H1 (cell line): ENCODE measurements around the gene MANF. TPM values are rescaled to one million over a fixed set of nuclear protein-coding genes. Genes with fewer than 3 reads are reported as not detected.

Experiments used
- CTCF ChIA-PET: fragments of 300-600 bp; sonication (Branson Sonifier 250); formaldehyde crosslinking; loops from one replicate; lab custom pipeline; 2021; ENCODE audit not compliant: partially characterized antibody; lab: Charles Lee
- POLR2A ChIA-PET: fragments of 300-600 bp; sonication (Branson Sonifier 250); formaldehyde crosslinking; loops from one replicate; lab custom pipeline; 2021; ENCODE audit warnings: inconsistent platforms; ENCODE audit not compliant: partially characterized antibody; lab: Charles Lee
- DNase-seq, 2 experiments: peaks; one replicate each; pipeline versions ENCODE4 v3.0.0 to v3.0.0-alpha.2; 2010 to 2022; ENCODE audit warnings: low spot score in 2 of 2, low read depth in 1 of 2, mixed read lengths in 1 of 2
- FAIRE-seq: peaks from 2 replicates; lab custom pipeline; 2011; peaks lifted over from hg19 to GRCh38; lab: Jason Lieb, UNC
- H2AFZ ChIP-seq: 2 replicates; pipeline ENCODE4 v1.8.1; 2012; ENCODE audit warnings: low read length, inconsistent platforms
- H2AK5ac ChIP-seq: 2 replicates; pipeline ENCODE4 v1.6.1; 2013; ENCODE audit warnings: low read depth, low read length
- H2BK120ac ChIP-seq: replicated peaks from 2 replicates; pipeline ENCODE3; 2013; ENCODE audit warnings: low read depth, low read length, inconsistent platforms
- H2BK12ac ChIP-seq: 2 replicates; pipeline ENCODE4 v1.6.1; 2013; ENCODE audit warnings: low read depth, low read length
- H2BK15ac ChIP-seq: 2 replicates; pipeline ENCODE4 v1.6.1; 2013; ENCODE audit warnings: low read length
- H2BK20ac ChIP-seq: 2 replicates; pipeline ENCODE4 v1.6.1; 2013; ENCODE audit warnings: low read length
- H2BK5ac ChIP-seq: 2 replicates; pipeline ENCODE4 v1.6.1; 2013; ENCODE audit warnings: low read depth, low read length
- H3K14ac ChIP-seq: 2 replicates; pipeline ENCODE4 v1.6.1; 2013; ENCODE audit warnings: inconsistent platforms; ENCODE audit not compliant: insufficient read length
- H3K18ac ChIP-seq: 2 replicates; pipeline ENCODE4 v1.6.1; 2013; ENCODE audit warnings: low read length; ENCODE audit errors: extremely low read depth
- H3K23ac ChIP-seq: 2 replicates; pipeline ENCODE4 v1.6.1; 2013; ENCODE audit warnings: inconsistent platforms; ENCODE audit not compliant: insufficient read length
- H3K23me2 ChIP-seq: 2 replicates; pipeline ENCODE4 v1.6.1; 2013; ENCODE audit warnings: low read depth, low read length
- H3K27ac ChIP-seq: 2 replicates; pipeline ENCODE4 v1.6.1; 2011; ENCODE audit warnings: low read depth, low read length, inconsistent platforms
- H3K27me3 ChIP-seq, 4 experiments: replicated peaks in 1 of 4; 1 replicate in 1 of 4; 2 replicates in 3 of 4; pipeline versions ENCODE4 v1.6.1 to v1.8.1; 2011 to 2013; ENCODE audit warnings: low read length in 3 of 4, mild to moderate bottlenecking in 3 of 4, inconsistent platforms in 2 of 4, mixed read lengths in 2 of 4, moderate library complexity in 1 of 4; ENCODE audit not compliant: control insufficient read depth in 3 of 4, insufficient read depth in 3 of 4; ENCODE audit errors: extremely low read depth in 1 of 4
- H3K36me3 ChIP-seq, 4 experiments: 2 replicates each; pipeline versions ENCODE4 v1.6.1 to v1.8.1; 2011 to 2013; ENCODE audit warnings: mild to moderate bottlenecking in 4 of 4, low read length in 3 of 4, moderate library complexity in 2 of 4, control low read depth in 1 of 4, inconsistent platforms in 1 of 4; ENCODE audit not compliant: insufficient read depth in 4 of 4, control insufficient read depth in 2 of 4
- H3K4ac ChIP-seq: replicated peaks from 2 replicates; pipeline ENCODE3; 2013; ENCODE audit warnings: low read length, low read depth, mixed read lengths, inconsistent platforms; ENCODE audit not compliant: insufficient read length
- H3K4me1 ChIP-seq, 4 experiments: replicated peaks in 1 of 4; 1 replicate in 1 of 4; 2 replicates in 3 of 4; pipeline versions ENCODE4 v1.6.1 to v1.8.1; 2011 to 2013; ENCODE audit warnings: low read length in 3 of 4, inconsistent platforms in 2 of 4, mixed read lengths in 1 of 4; ENCODE audit not compliant: insufficient read depth in 4 of 4, control insufficient read depth in 3 of 4
- H3K4me2 ChIP-seq, 2 experiments: 2 replicates each; pipeline versions ENCODE4 v1.6.1 to v1.8.1; 2011 to 2013; ENCODE audit warnings: low read depth in 2 of 2, low read length in 2 of 2, control low read depth in 1 of 2, inconsistent platforms in 1 of 2, mild to moderate bottlenecking in 1 of 2; ENCODE audit not compliant: insufficient read depth in 1 of 2
- H3K4me3 ChIP-seq, 4 experiments: fragments of 200-600, 300-600 bp in 1 of 4; sonication (generic), shearing (Covaris generic), sonication (Bioruptor Twin) in 1 of 4; 2 replicates each; pipeline versions ENCODE4 v1.5.1 to v1.8.1; 2011 to 2016; ENCODE audit warnings: low read length in 4 of 4, low read depth in 3 of 4, control low read depth in 2 of 4, inconsistent platforms in 2 of 4, mild to moderate bottlenecking in 2 of 4, mixed read lengths in 1 of 4, moderate library complexity in 1 of 4; ENCODE audit not compliant: insufficient read depth in 2 of 4; ENCODE audit errors: extremely low read depth in 1 of 4
- H3K56ac ChIP-seq: replicated peaks from 2 replicates; pipeline ENCODE3; 2013; ENCODE audit warnings: low read depth, mild to moderate bottlenecking, mixed read lengths, low read length, inconsistent platforms; ENCODE audit not compliant: insufficient read length
- H3K79me1 ChIP-seq: 2 replicates; pipeline ENCODE4 v1.6.1; 2013; ENCODE audit warnings: low read depth, low read length, control low read depth
- H3K79me2 ChIP-seq, 2 experiments: 2 replicates each; pipeline versions ENCODE4 v1.6.1 to v1.8.1; 2012 to 2013; ENCODE audit warnings: low read length in 2 of 2, mild to moderate bottlenecking in 2 of 2, inconsistent platforms in 1 of 2; ENCODE audit not compliant: insufficient read depth in 2 of 2, control insufficient read depth in 1 of 2
- H3K9ac ChIP-seq, 4 experiments: replicated peaks in 1 of 4; 1 replicate in 1 of 4; 2 replicates in 3 of 4; pipeline versions ENCODE4 v1.6.1 to v1.8.1; 2011 to 2013; ENCODE audit warnings: low read depth in 3 of 4, low read length in 3 of 4, control low read depth in 2 of 4, mild to moderate bottlenecking in 2 of 4, moderate library complexity in 2 of 4, inconsistent platforms in 1 of 4; ENCODE audit errors: extremely low read depth in 1 of 4
- H3K9me3 ChIP-seq, 2 experiments: 2 replicates each; pipeline versions ENCODE4 v1.6.1 to v1.8.1; 2012 to 2013; ENCODE audit warnings: mild to moderate bottlenecking in 2 of 2, moderate library complexity in 2 of 2, control low read depth in 1 of 2, inconsistent platforms in 1 of 2, low read depth in 1 of 2, low read length in 1 of 2, mixed read lengths in 1 of 2; ENCODE audit not compliant: insufficient read depth in 2 of 2
- H4K20me1 ChIP-seq, 2 experiments: replicated peaks in 1 of 2; 2 replicates each; pipeline versions ENCODE3 to v1.8.1; 2011 to 2013; ENCODE audit warnings: inconsistent platforms in 2 of 2, low read length in 2 of 2, mild to moderate bottlenecking in 1 of 2; ENCODE audit not compliant: insufficient read depth in 2 of 2, control insufficient read depth in 1 of 2
- H4K5ac ChIP-seq: 2 replicates; pipeline ENCODE4 v1.6.1; 2013; ENCODE audit warnings: low read length, low read depth, mixed read lengths, inconsistent platforms; ENCODE audit not compliant: insufficient read length
- H4K8ac ChIP-seq: 2 replicates; pipeline ENCODE4 v1.8.0; 2013; ENCODE audit warnings: mild to moderate bottlenecking, moderate library complexity, low read length, inconsistent platforms; ENCODE audit not compliant: insufficient read depth; ENCODE audit errors: extremely low read depth
- H4K91ac ChIP-seq: replicated peaks from 2 replicates; pipeline ENCODE3; 2013; ENCODE audit warnings: low read length, mixed read lengths, inconsistent platforms; ENCODE audit not compliant: insufficient read length
- BCL11A ChIP-seq, 2 experiments: IDR thresholded peaks; one replicate each; pipeline ENCODE4 v1.6.1; 2011; ENCODE audit warnings: low read depth in 2 of 2, low read length in 2 of 2, mild to moderate bottlenecking in 2 of 2
- CTCF ChIP-seq, 3 experiments: IDR thresholded peaks; 1 replicate in 2 of 3; 2 replicates in 1 of 3; pipeline versions ENCODE4 v1.5.1 to v1.6.1; 2011; ENCODE audit warnings: low read length in 3 of 3, mild to moderate bottlenecking in 3 of 3, inconsistent platforms in 2 of 3, low read depth in 1 of 3, moderate library complexity in 1 of 3; ENCODE audit not compliant: insufficient read depth in 1 of 3; ENCODE audit errors: control extremely low read depth in 1 of 3
- JUN ChIP-seq: IDR thresholded peaks from 2 replicates; pipeline ENCODE4 v1.6.1; 2011; ENCODE audit warnings: low read depth, mild to moderate bottlenecking, improper control_type of control experiment, low read length
- RAD21 ChIP-seq, 2 experiments: IDR thresholded peaks in 1 of 2; conservative IDR thresholded peaks in 1 of 2; 2 replicates each; pipeline ENCODE4 v1.6.1; 2011; ENCODE audit warnings: low read depth in 2 of 2, low read length in 2 of 2, improper control_type of control experiment in 1 of 2, inconsistent platforms in 1 of 2, mild to moderate bottlenecking in 1 of 2, moderate library complexity in 1 of 2
- polyA plus RNA-seq, 7 experiments: library from polyadenylated mRNA; depleted of rRNA in 3 of 7; stranded (reverse) in 5 of 7; unstranded in 2 of 7; fragments of >200 nt in 5 of 7; fragments of 200-250 nt in 2 of 7; gene quantifications; 1 replicate in 5 of 7; 2 replicates in 1 of 7; 4 replicates in 1 of 7; pipeline versions ENCODE4 v1.2.1 to v1.2.3, GENCODE V29; 2011 to 2013; ENCODE audit warnings: missing spikeins in 2 of 7, mixed read lengths in 2 of 7
- total RNA-seq: library from RNA; stranded (reverse); fragmentation: NEBNext Ultra II Directional; extraction: Animal tissue kit (Norgen Biotek cat#: 25700); gene quantifications from 2 replicates; pipeline ENCODE4 v1.2.1, GENCODE V29; 2021

The MANF gene
- total and polyA plus RNA-seq, 2 of the 8 experiments (the other 6 are each of a cell fraction or from before 2014, with no cell fraction given), result 37.5 to 159 TPM

GRCh38 chr3:51434746-51435327 lies 49.7 kb downstream of the MANF start:
- Histone ChIP-seq H2AFZ (no peak overlapping the region), H3K27ac (no peak overlapping the region), H3K23ac (no peak overlapping the region), H2BK12ac (no peak overlapping the region), H3K9ac (no peak overlapping the region), H3K4me1 (no peaks in the 10 kb centered on the region), H3K4me3 (no peak overlapping the region), H2AK5ac (no peak overlapping the region), H2BK15ac (no peak overlapping the region), H4K5ac (no peak overlapping the region), H2BK20ac (no peak overlapping the region), H3K23me2 (no peaks in the 10 kb centered on the region), H3K27me3 (no peaks in the 10 kb centered on the region), H3K18ac (no peak overlapping the region), H4K20me1 (peaks cover 0 to 2% of the 10 kb centered on the region in 2 experiments), H3K4ac (no peak overlapping the region)
- no peak for FAIRE-seq
- peak in 1 of 2 experiments; percentile 54 for DNase-seq
- no peak for TF ChIP-seq JUN
- TF ChIP-seq BCL11A (IDR thresholded peaks at IDR 0.05; ENCODE audit: low read depth in 2 of 2, low read length in 2 of 2), result no peak
- TF ChIP-seq CTCF (IDR thresholded peaks at IDR 0.05; ENCODE audit: control extremely low read depth in 1 of 3, insufficient read depth in 1 of 3, low read depth in 1 of 3, low read length in 3 of 3), result peak; percentile 53 to 84 (median 65)
- TF ChIP-seq RAD21 (IDR thresholded peaks at IDR 0.05 in 1 of 2, conservative IDR thresholded peaks at IDR 0.05 in 1 of 2; ENCODE audit: low read depth in 2 of 2, low read length in 2 of 2), result peak; percentile 43 to 54
- TF ChIP-seq, all 59 proteins: peak for 2
- no peak overlapping the region for H3K56ac ChIP-seq
- no peak overlapping the region for H4K91ac ChIP-seq
- no peak overlapping the region for H4K8ac ChIP-seq
- no peaks in the 10 kb centered on the region for H3K79me2 ChIP-seq
- no peaks in the 10 kb centered on the region for H3K9me3 ChIP-seq
- CTCF ChIA-PET, result interaction anchor here (0.6 to 2.1 kb wide), 30 partner anchors 9 to 441 kb away, joined by 3 to 32 read pairs (median 4); no protein-coding TSS in a partner anchor
- H3K4me2 ChIP-seq, result no peak overlapping the region
- H3K14ac ChIP-seq, result no peak overlapping the region
- POLR2A ChIA-PET, result interaction anchor here (1.2 to 1.3 kb wide), 3 partner anchors 15 to 64 kb away, joined by 3 read pairs; no protein-coding TSS in a partner anchor
- H3K79me1 ChIP-seq, result no peaks in the 10 kb centered on the region
- peaks cover 0 to 20% (median 9%) of the 10 kb centered on the region in 4 experiments; a peak in 4 of 8 replicates for H3K36me3 ChIP-seq
- H2BK5ac ChIP-seq, result no peak overlapping the region
- no peak overlapping the region for H2BK120ac ChIP-seq
